Mesenchymal stem cell (in vitro differentiated cells and primary cell): ENCODE data around the gene PPP1R3E.
A peak's percentile ranks its signal among the peaks of the same experiment; 100 is the strongest.

Source experiments
- DNase-seq: peaks from one replicate; pipeline ENCODE4 v3.0.0-alpha.2; 2013
- H2AFZ ChIP-seq: one replicate; pipeline ENCODE4 v1.6.1; 2013; ENCODE audit warnings: low read depth, mild to moderate bottlenecking, control low read depth, inconsistent platforms, low read length, moderate library complexity
- H2AK5ac ChIP-seq: 2 replicates; pipeline ENCODE4 v1.6.1; 2013; ENCODE audit warnings: low read length, moderate library complexity, mild to moderate bottlenecking, inconsistent platforms; ENCODE audit not compliant: severe bottlenecking
- H2BK120ac ChIP-seq: one replicate; pipeline ENCODE4 v1.6.1; 2013; ENCODE audit warnings: low read depth, mild to moderate bottlenecking, inconsistent platforms, low read length, moderate library complexity
- H2BK12ac ChIP-seq, 2 experiments: one replicate each; pipeline ENCODE4 v1.6.1; 2013; ENCODE audit warnings: inconsistent platforms in 2 of 2, low read length in 2 of 2, mild to moderate bottlenecking in 2 of 2, moderate library complexity in 2 of 2, control low read depth in 1 of 2
- H2BK15ac ChIP-seq: one replicate; pipeline ENCODE4 v1.6.1; 2013; ENCODE audit warnings: mild to moderate bottlenecking, low read depth, inconsistent platforms; ENCODE audit not compliant: poor library complexity, severe bottlenecking
- H2BK5ac ChIP-seq: 2 replicates; pipeline ENCODE4 v1.6.1; 2013; ENCODE audit warnings: low read depth, mild to moderate bottlenecking, low read length, control low read depth, inconsistent platforms; ENCODE audit not compliant: poor library complexity, severe bottlenecking
- H3K14ac ChIP-seq, 2 experiments: one replicate each; pipeline ENCODE4 v1.6.1; 2013; ENCODE audit warnings: inconsistent platforms in 2 of 2, low read length in 2 of 2, control low read depth in 1 of 2, mild to moderate bottlenecking in 1 of 2, moderate library complexity in 1 of 2
- H3K18ac ChIP-seq, 2 experiments: one replicate each; pipeline ENCODE4 v1.6.1; 2013; ENCODE audit warnings: inconsistent platforms in 2 of 2, low read length in 2 of 2, control low read depth in 1 of 2, low read depth in 1 of 2, mild to moderate bottlenecking in 1 of 2
- H3K23ac ChIP-seq, 2 experiments: one replicate each; pipeline ENCODE4 v1.6.1; 2013; ENCODE audit warnings: inconsistent platforms in 2 of 2, low read length in 2 of 2, mild to moderate bottlenecking in 2 of 2, moderate library complexity in 2 of 2, control low read depth in 1 of 2
- H3K27ac ChIP-seq: 2 replicates; pipeline ENCODE4 v1.5.1; 2013; ENCODE audit warnings: mild to moderate bottlenecking, moderate library complexity, low read length, control low read depth, inconsistent platforms; ENCODE audit not compliant: poor library complexity, severe bottlenecking
- H3K27me3 ChIP-seq, 2 experiments: 2 replicates each; pipeline versions ENCODE4 v1.6.1 to v1.7.0; 2013; ENCODE audit warnings: low read length in 2 of 2, mild to moderate bottlenecking in 2 of 2, moderate library complexity in 2 of 2, control low read depth in 1 of 2, inconsistent platforms in 1 of 2; ENCODE audit not compliant: control insufficient read depth in 1 of 2, insufficient read depth in 1 of 2
- H3K36me3 ChIP-seq, 2 experiments: 2 replicates each; pipeline versions ENCODE4 v1.6.1 to v1.7.0; 2013; ENCODE audit warnings: low read length in 2 of 2, control low read depth in 1 of 2, inconsistent platforms in 1 of 2, low read depth in 1 of 2, mild to moderate bottlenecking in 1 of 2; ENCODE audit not compliant: insufficient read depth in 2 of 2, control insufficient read depth in 1 of 2
- H3K4ac ChIP-seq, 2 experiments: one replicate each; pipeline ENCODE4 v1.6.1; 2013; ENCODE audit warnings: inconsistent platforms in 2 of 2, low read length in 2 of 2, mild to moderate bottlenecking in 2 of 2, moderate library complexity in 2 of 2, control low read depth in 1 of 2, low read depth in 1 of 2
- H3K4me1 ChIP-seq: 2 replicates; pipeline ENCODE4 v1.6.1; 2013; ENCODE audit warnings: low read depth, low read length, control low read depth; ENCODE audit not compliant: control insufficient read depth, insufficient read depth
- H3K4me2 ChIP-seq: 2 replicates; pipeline ENCODE4 v1.6.1; 2013; ENCODE audit warnings: low read length, mild to moderate bottlenecking, inconsistent platforms; ENCODE audit not compliant: poor library complexity, severe bottlenecking
- H3K4me3 ChIP-seq, 2 experiments: 2 replicates each; pipeline versions ENCODE4 v1.5.1 to v1.7.0; 2013; ENCODE audit warnings: low read length in 2 of 2, mild to moderate bottlenecking in 2 of 2, control low read depth in 1 of 2, low read depth in 1 of 2; ENCODE audit not compliant: insufficient read depth in 1 of 2
- H3K79me1 ChIP-seq: replicated peaks from 2 replicates; pipeline ENCODE4 v1.6.1; 2013; ENCODE audit warnings: mild to moderate bottlenecking, control low read depth, low read length, inconsistent platforms; ENCODE audit not compliant: poor library complexity, severe bottlenecking
- H3K9ac ChIP-seq: 2 replicates; pipeline ENCODE4 v1.7.0; 2013; ENCODE audit warnings: mild to moderate bottlenecking, low read length, moderate library complexity
- H3K9me3 ChIP-seq: 2 replicates; pipeline ENCODE4 v1.7.0; 2013; ENCODE audit warnings: mild to moderate bottlenecking, low read length; ENCODE audit not compliant: control insufficient read depth
- H4K8ac ChIP-seq: one replicate; pipeline ENCODE4 v1.6.1; 2013; ENCODE audit warnings: inconsistent platforms, mild to moderate bottlenecking, low read length, moderate library complexity
- H4K91ac ChIP-seq: one replicate; pipeline ENCODE4 v1.6.1; 2013; ENCODE audit warnings: mild to moderate bottlenecking, low read length, inconsistent platforms
- WGBS: methylation state at CpG from one replicate; pipeline ENCODE4 v1.1.7; 2013; ENCODE audit warnings: mixed read lengths; 5-methylcytosine and 5-hydroxymethylcytosine counted together

The PPP1R3E gene

GRCh38 chr14:23320584-23321571 is 18.2 kb upstream of the PPP1R3E start, which contains the start of gene PABPN1:
Gene PABPN1, plus strand, starts transcription at chr14:23321457. Its CDS starts 13 bp downstream, at chr14:23321470.
- Histone ChIP-seq H3K4me3 (peak within 1 kb of the TSS; percentile 77 to 93), H3K4me2 (peak within 1 kb of the TSS; percentile 71), H3K27ac (peak within 1 kb of the TSS; percentile 87), H3K27me3 (no peaks in the 10 kb centered on the region), H3K4ac (peak within 1 kb of the TSS; percentile 75 to 95), H3K79me1 (peaks cover 14% of the 10 kb centered on the region), H2AK5ac (peak within 1 kb of the TSS; percentile 83), H4K8ac (peak within 1 kb of the TSS; percentile 97), H3K36me3 (peaks cover 31 to 60% of the 10 kb centered on the region in 2 experiments), H3K14ac (peak within 1 kb of the TSS; percentile 48 to 50), H4K91ac (peak within 1 kb of the TSS; percentile 89), H3K4me1 (peaks cover 16% of the 10 kb centered on the region), H3K23ac (peak within 1 kb of the TSS in 1 of 2 experiments; percentile 14), H2BK120ac (peak within 1 kb of the TSS; percentile 88), H2BK5ac (peak within 1 kb of the TSS; percentile 89), H2BK12ac (no peak within 1 kb of the TSS), H3K9ac (peak within 1 kb of the TSS; percentile 97), H2AFZ (peak within 1 kb of the TSS; percentile 73), H3K18ac (peak within 1 kb of the TSS; percentile 92 to 96), H2BK15ac (peak within 1 kb of the TSS; percentile 95), H3K9me3 (no peaks in the 10 kb centered on the region)
- DNase-seq = peak; percentile 100
- 8% methylated on average over 54 of the region's 63 CpGs for WGBS

- Histone ChIP-seq H2BK120ac (no peak overlapping the region), H2BK12ac (no peak overlapping the region), H2BK15ac (no peak overlapping the region), H3K9ac (peak overlapping the region; percentile 79), H4K91ac (peak overlapping the region; percentile 89), H3K79me1 (peaks cover 13% of the 10 kb centered on the region), H3K4ac (peak overlapping the region; percentile 27 to 86), H2AK5ac (peak overlapping the region; percentile 83), H2AFZ (peak overlapping the region; percentile 73), H3K27me3 (no peaks in the 10 kb centered on the region), H3K27ac (peak overlapping the region; percentile 87), H4K8ac (peak overlapping the region; percentile 97), H2BK5ac (no peak overlapping the region), H3K14ac (no peak overlapping the region), H3K4me1 (peaks cover 16% of the 10 kb centered on the region), H3K4me2 (no peak overlapping the region), H3K36me3 (peaks cover 26 to 58% of the 10 kb centered on the region in 2 experiments), H3K23ac (peak overlapping the region in 1 of 2 experiments; percentile 3), H3K4me3 (peak overlapping the region in 1 of 2 experiments; percentile 60), H3K9me3 (no peaks in the 10 kb centered on the region), H3K18ac (peak overlapping the region; percentile 68 to 82)
- no peak for DNase-seq
- WGBS = 98% methylated on average over 17 of the region's 17 CpGs
Measured at GRCh38 chr14:23319746-23320583, 17.3 kb upstream of the PPP1R3E start.

- Histone ChIP-seq H3K18ac (no peak overlapping the region), H3K79me1 (peaks cover 10% of the 10 kb centered on the region), H2BK120ac (no peak overlapping the region), H3K4ac (no peak overlapping the region), H3K9me3 (no peaks in the 10 kb centered on the region), H3K23ac (no peak overlapping the region), H3K36me3 (peaks cover 25 to 56% of the 10 kb centered on the region in 2 experiments), H2BK12ac (no peak overlapping the region), H2BK15ac (no peak overlapping the region), H2AFZ (no peak overlapping the region), H3K4me1 (peaks cover 8% of the 10 kb centered on the region), H3K27me3 (no peaks in the 10 kb centered on the region), H3K14ac (no peak overlapping the region), H3K4me3 (no peak overlapping the region), H2BK5ac (no peak overlapping the region), H2AK5ac (no peak overlapping the region), H4K8ac (no peak overlapping the region), H3K9ac (no peak overlapping the region), H3K27ac (no peak overlapping the region), H4K91ac (no peak overlapping the region), H3K4me2 (no peak overlapping the region)
- no peak for DNase-seq
- WGBS = 97% methylated on average over 4 of the region's 5 CpGs
Measured at GRCh38 chr14:23316300-23316699, 13.6 kb upstream of the PPP1R3E start.
